Measurements from ENCODE around the gene WDFY4.

Gene WDFY4

DNA sequence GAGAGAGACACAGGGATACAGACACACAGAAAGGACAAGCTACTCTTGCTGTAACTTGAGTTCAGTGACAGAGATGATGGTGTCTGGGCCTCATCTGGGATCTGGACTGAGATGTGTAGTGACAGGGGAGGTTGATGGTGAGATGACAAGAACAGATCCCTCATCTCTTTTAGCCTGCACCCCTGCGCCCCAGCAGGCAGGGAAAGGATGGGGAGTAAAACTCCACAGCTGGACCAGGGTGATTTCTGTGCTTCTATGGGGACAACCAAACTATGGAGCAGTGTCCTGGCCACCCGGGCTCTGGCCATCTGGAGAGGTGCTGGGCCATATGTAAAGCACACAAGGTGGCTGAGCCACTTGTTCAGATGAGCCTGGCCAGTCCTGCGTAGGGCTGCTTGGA, 259.5 kb downstream of the WDFY4 start:
- no peak for DNase-seq (ENCODE audit: low read depth in 2 of 2)

DNA sequence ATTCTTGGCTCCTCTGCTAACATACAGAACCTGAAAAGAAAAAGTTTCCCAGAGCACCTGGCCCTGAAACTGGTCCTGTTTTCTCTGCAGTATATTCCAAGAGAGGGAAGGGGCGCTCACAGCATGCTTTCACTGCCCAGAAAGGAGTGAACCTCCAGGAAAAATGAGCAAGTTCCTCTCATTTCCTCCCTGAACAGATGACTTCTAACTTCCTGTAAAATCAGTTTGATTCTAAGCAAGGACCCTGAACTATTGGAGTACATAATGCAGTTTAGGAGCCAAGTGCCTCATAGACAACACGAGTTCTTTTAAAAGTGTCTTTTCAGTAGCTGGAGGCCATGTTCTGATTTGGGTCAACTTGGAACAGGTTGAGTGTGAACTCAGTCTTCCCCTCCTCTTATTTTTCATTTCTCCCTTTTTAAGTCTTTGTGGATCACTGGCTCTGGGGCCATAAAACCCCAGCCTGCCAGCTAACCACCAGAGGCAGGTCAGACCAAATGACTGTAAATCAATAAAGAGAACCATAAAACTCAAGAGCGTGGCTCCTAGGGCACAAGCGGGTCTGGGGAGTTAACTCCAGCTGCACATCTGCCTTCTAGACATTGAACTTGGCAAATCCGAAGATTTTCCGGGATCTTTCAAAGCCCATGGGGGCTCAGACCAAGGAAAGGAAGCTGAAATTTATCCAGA, 260.9 kb downstream of the WDFY4 start:
- DNase-seq (ENCODE audit: low read depth in 2 of 2) = no peak

DNA sequence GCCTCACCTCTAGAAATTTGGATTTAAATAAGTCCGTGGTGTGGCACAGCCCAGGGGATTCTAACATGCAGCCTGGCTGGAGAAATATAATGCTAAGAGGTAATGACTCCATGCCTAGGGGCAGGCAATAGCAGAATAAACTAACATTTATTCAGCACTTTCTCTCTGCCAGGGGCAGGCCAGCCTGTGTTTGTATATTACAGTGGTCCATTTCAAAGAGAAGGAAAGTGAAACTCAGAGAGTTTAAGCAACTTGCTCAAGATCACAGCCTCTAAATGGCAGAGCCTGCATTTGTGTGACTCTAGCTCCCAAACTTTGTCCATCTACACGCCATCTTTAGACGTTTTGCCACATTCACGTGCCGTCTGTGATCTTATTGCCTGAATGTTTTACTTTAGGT, 261.7 kb downstream of the WDFY4 start:
- no peak for DNase-seq (ENCODE audit: low read depth in 2 of 2)

DNA sequence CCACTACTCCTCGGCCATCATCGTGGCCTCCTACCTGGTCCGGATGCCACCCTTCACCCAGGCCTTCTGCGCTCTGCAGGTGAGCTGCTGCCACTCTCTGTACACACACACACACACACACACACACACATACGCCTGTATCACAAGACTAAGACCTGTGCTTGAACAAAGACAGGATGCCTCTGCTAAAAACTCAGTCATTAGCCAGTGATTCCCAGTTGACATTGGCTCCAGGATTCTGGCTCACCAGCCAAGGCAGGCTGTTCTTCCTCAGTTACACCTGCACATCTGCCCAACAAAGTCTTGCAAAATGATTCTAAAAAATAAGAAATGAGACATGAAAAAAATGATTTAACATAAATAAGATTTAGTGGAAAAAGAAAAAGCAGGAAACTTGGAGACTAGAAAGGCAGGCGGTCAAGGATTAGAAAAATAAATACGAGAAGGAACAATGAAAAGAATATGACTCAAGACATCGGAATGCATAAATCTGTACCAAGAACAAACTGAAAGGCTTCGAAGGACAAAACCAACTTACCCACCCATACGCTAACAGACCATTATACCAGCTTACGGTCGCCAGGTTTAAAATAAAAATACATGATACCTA, 262.3 kb downstream of the WDFY4 start:
- DNase-seq (ENCODE audit: low read depth in 2 of 2) = no peak

DNA sequence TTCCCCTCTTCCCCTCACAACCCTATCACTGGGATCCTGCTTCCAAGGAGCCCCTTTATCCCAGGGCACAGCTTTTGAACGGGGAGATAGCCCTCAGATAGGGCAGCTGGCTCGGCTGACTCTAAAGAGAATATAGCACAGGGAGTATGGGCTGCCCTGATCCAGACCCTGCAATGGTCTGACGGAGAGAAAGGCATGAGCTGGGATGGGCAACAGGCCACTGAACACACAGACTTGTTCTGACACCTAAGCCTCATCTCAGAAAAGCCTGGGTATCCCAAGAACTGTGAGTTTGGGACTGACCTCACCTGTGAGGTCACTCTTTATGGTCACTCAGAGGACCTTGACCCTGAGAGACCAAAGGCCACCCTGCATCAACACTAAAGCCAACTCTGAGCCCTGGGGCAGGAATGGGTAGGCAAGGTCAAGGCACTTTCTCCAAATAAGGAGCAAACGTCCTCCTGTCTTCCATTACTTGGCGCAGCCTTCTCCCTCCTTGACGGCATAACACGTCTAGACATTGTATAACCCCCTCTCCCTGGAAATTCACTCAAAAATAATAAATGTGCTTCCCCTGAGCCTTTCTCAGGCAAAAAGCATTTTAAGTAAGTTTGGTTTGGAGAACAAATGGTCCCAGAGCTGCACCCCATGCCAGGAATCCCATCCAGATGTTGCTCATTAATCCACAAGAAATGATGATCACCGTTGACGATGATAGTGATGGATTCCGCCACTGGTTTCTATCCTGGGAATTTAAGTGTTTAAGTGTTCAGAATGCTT, 263.2 kb downstream of the WDFY4 start:
- DNase-seq (ENCODE audit: low read depth in 2 of 2) = no peak

DNA sequence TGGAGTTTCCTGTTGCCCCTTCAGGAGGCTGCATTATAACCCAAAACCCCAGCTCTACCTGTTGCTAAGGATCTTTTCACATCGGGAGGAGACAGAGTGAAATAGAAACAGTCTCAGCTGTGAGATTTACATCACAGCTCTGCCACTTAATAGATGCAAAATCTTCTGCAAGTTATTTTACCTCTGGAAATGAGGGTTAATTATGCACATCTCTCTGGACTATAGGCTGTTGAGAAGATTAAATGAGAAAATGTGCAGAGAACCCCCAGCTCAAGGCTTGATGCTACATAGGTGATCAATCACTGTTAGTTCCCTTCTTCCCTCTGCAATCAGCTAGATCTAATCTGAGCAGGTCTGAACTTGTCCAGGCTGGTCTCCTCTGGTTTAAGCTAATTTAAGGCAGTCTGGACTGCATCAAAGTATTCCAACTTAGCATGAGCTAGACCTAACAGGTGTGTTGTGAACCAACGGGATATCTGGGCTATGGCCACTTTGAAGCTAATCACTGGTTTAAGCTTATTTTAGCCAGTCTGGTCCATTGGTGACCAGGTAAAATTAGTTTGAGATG, 263.9 kb downstream of the WDFY4 start:
- no peak for DNase-seq (ENCODE audit: low read depth in 2 of 2)

DNA sequence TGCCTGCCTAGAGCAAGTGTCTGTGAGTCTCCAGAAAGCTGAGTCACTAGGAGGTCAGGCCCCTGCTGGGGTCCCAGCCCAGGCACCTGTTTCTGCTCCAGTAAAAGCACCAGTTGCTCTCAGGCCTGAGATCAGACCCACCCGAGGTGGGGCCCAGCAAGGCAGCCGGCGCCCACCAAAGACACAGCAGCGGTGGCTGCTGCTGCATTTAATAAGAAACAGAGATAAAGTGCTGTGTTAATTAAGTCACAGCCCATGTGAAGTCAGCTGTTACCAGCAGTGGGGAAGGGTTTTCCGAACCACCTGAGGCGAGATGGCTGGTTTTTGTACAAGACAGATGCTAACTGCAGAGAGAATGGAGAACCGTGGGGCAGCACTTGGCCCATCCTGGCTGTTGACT, 267.0 kb downstream of the WDFY4 start:
- DNase-seq (ENCODE audit: low read depth in 2 of 2) = no peak

DNA sequence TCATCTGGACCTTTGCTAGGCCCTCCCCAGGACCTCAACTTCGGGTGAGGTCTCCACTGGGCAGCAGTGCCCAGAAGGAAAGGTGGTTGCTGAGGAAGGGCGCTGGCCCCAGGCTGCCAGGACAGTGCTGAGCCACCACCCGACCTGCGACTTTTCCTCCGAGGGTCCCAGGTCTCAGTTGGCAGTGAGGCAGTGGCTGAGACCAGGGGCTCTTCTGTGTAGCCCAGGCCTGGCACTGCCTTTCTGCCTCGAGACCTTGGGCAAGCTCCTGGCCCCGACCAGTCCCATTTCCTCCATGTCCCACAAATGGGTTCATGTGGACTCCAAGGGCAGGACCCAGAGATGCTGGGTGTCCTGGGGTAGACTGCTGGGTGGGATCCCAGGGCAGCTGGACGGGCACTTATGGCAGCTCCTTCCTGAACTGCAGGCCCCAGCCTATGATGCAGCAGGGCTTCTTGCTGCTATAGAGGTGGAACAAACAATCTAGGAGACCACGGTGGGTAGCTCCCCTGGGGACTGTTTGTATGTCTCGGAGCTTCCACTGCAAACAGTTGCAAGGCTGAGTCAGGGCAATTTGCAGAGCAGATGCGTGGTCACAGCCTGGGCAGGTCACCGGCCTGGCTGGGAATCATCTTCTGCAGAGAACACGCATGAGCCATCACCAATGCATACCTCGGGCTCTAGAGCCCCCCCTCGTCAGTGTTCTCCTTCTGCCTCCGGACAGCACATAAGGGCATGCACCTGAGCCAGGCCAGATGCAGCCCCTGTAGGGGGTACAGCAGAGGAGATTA, 272.9 kb downstream of the WDFY4 start:
- DNase-seq (ENCODE audit: low read depth in 2 of 2) = no peak

DNA sequence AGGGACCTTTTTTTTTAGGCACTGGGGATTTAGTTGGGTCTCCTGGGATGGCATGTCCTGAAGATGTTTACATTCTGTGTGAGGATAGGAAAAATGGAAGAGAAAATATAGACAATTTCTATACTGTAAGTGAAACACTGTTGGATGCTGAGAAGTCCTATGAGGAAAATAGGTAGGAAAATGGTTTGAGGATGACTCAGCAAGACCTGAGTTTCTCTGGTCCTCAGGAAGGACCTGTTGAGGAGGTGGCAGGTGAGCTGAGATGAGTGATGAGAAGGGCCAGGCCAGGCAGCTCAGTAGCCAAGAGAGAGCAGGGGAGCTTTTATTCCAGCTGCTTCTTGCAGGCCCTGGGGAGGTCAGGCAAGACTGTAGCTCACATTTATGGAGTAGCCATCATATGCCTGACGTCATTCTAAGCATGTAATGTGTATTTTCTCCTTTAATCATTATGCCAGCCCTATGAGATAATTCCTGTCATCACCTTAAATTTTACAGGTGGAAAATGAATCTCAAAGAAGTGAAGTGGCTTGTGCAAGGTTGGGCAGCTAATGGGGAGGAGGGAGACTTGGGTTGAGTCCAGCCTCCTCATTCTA, 274.0 kb downstream of the WDFY4 start:
- DNase-seq (ENCODE audit: low read depth in 2 of 2) = no peak

DNA sequence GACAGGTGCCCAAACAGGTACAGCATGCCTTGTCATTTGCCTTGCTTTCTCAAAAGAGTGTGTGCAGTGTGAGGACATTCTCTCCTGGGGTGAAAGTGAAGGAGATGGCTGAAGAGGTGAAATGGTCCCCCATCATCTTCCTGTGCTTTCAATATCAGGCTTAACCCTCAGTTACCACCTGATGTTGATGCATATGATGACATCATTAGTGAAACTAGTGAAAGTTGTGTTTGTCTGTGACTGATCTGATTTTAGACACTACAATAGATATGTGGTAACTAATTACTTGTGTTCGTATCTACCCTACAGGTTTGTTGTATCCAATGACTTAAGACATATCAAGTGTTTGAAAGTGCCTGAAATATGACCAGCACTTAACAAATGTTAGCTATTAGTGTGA, 279.4 kb downstream of the WDFY4 start:
- no peak for DNase-seq (ENCODE audit: low read depth in 2 of 2)

DNA sequence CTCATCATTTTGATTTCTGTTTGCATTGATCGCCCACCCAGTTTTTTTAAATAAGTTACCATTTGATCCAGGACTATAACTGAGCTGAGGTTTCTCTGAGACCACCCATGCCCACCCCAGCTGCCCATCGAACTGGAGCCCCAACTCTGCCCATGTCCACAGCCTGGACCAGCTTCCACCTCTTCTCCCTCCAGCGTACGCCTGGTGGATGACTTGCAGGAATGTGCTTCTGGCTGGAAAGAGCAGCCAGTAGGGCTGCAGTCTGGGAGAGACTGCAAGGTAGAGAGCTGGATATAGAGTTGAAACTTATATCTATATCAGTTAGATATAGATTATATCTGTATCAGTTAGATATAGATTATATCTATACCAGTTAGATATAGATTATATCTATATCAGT, 280.8 kb downstream of the WDFY4 start:
- DNase-seq (ENCODE audit: low read depth in 2 of 2) = no peak

DNA sequence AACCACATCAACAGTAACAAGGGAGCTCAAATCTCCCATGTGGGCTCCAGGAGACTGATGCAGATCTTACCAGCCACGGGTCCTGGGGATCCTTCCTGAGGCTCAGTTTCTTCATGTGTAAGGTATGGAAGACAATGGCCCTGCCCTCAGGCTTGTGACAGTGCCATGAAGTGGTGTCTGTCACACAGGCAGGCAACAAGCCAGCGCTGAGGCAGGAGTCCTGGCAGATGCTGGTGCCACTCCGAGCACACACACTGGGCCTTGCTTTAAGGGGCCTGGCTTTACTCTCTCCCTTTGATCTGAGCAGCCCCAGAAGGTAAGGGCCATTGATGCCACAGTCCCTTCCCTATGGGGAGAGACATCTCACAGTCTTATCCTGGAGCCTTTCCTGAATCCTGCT, 283.4 kb downstream of the WDFY4 start:
- DNase-seq (ENCODE audit: low read depth in 2 of 2) = no peak

DNA sequence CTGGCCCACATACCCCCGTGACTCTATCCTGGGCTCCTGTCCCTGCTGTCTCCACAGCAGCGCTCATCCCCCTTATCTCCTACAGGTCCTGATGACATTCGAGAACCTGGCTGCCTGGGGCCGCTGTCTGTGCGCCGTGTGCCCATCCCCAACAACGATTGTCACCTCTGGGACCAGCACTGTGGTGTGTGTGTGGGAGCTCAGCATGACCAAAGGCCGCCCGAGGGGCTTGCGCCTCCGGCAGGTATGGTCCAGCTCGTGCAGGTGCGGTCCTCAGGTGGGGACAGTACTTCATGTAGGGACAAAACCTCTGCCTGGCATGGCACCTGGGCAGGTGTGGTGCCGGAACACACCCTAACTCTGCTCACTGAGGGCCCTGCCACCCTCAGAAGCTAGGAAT, 285.4 kb downstream of the WDFY4 start:
- DNase-seq (ENCODE audit: low read depth in 2 of 2) = no peak

DNA sequence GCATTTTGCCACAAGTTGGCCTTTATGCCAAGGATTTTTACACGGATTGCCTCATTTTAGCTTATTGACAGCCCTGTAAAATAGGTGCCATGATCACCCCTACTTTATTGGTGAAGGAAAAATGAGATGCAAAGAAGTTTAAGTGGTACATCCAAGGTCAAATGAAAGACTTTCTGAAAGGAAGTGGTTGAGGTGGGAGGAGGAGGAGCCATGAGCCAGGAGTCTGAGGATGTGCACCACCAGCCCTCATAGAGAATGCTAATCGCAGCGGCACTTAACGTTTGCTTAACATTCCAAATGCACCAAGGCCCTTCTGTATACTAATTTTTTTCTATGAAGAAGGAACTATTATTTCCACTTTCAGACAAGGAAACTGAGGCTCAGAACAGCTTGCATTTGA, 286.0 kb downstream of the WDFY4 start:
- DNase-seq (ENCODE audit: low read depth in 2 of 2) = no peak

DNA sequence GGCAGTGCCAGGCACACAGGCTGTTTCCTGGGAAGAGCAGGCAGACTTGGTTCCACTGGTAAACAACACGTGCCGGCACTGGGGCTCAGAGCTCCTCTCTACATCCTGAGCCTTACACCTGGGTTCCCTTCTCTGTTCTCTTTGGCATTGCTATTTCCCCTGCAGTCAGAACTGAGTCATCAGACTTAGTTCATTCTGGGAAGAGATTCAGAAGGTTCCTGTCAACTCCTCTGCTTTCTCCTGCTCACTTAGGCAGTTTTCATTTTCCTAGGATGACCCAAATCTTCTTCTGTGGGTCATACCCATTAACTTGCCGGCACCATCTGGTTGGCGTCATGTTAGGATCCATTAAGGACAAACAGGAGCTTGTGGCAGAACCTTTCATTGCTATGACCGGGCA, 288.4 kb downstream of the WDFY4 start:
- DNase-seq (ENCODE audit: low read depth in 2 of 2) = no peak

DNA sequence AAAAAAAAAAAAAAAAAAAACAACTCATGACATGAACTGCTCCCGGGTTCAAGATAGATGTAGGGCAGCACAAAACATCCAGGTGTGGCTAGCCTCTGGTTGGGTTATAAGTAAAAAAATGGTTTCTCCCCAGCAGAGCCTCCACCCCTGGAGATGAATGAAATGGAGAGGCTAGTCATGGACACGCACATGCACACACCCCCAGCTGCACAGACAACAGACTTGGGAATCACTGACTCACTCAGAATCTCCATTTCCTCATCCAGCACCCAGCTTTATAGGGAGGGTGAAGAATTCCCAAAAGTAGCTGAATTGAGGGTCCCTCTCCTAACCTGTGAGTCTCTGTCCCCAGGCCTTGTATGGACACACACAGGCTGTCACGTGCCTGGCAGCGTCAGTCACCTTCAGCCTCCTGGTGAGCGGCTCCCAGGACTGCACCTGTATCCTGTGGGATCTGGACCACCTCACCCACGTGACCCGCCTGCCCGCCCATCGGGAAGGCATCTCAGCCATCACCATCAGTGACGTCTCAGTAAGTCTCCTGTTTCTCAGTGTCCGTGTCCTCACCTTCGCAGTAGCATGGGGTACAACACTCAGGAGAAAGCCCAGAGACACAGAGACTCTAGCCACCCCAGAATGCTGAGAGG, 290.0 kb downstream of the WDFY4 start:
- no peak for DNase-seq (ENCODE audit: low read depth in 2 of 2)

DNA sequence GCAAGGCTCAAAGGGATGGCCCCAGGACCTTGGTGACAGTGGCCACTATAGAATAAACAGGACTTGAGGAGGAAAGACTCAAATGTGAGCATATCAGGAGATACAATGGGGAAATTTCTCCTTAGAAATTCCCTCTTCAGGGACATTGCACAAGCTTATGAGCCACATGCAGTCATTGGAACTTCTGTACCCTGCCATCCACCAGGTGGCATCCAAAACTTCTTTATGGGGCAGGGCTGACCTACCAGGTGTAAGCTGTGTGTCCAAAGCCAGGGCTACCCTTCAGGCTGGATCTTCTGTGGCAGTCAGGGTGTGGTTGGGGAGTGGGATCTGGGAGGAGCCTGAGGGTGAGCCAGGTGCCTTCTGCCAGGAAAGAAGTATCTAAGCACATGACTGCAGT, 291.5 kb downstream of the WDFY4 start:
- no peak for DNase-seq (ENCODE audit: low read depth in 2 of 2)

DNA sequence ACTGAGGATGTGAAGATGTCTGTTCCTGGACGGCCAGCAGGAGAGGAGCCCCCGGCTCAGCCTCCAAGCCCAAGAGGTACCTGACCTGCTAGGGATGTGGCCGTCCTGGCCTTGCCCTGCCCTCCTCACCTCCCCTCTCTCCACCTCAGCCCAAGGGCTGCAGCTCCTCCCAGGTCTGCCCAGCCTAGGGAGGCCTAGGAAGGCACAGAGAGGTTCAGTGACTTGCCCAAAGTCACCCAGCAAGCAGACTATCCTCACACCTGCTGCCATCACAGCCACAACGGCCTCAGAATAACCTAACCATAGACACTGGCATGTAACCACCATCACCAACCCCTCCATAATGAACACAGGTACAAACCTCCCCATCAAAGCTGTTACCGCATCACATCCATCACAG, 293.6 kb downstream of the WDFY4 start:
- no peak for DNase-seq (ENCODE audit: low read depth in 2 of 2)

DNA sequence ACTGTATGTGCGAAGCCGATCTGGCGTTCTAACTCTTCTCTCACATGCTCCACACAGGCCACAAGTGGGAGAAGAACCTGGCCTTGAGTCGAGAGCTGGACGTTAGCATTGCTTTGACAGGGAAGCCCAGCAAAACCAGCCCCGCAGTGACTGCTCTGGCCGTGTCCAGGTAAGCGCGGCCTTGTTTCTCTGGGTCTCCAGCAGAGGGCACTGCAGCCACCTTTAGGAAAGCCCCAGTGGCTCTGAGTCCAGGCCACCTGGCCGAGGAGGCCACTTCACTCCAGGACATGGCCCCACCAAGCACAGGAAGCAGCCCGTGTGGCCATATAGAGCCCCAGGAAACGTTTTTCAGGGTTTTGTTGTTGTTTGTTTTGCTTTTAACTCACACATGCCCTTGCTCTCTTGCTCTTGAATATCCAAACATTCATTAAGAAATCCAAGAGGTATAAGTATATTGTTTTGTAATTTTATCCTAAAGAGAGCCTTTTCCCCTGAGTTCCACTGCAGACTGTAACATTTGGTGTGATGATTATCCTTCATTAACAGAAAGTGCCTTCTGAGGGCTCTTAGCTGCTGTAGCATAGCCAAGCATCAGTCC, 296.7 kb downstream of the WDFY4 start:
- DNase-seq (ENCODE audit: low read depth in 2 of 2) = peak in 1 of 2 experiments; percentile 28

DNA sequence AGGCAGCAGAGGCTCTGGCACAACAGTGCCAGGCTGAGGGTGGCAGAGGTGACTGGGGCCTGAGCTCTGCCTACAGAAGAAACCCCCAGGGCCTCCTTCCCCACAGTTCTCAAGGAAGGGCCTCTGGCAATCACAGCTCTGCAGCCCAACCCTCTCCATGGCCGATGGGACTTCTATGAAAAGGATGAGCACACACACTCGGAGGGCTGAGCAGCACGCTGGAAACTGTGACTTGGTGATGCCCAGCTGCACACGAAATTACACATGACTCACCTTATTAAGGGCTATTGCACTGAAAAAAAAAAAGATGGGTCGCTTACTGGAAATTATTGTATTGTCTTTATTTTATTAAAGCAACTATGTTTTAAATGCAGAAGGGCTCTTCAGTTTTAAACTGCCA, 297.9 kb downstream of the WDFY4 start:
- DNase-seq (ENCODE audit: low read depth in 2 of 2) = no peak
